Measurements from ENCODE around the gene PHF21B. TPM values are rescaled to one million over a fixed set of nuclear protein-coding genes. Genes with fewer than 3 reads are reported as not detected.

Gene PHF21B
- polyA plus RNA-seq, 1 donor (not counting 4 experiments of a cell fraction or from before 2014, with no cell fraction given): not detected

GRCh38 chr22:44891791-44892190, 118.0 kb downstream of the PHF21B start:
- no peak overlapping the region for H3K4me3 ChIP-seq (ENCODE audit: control insufficient read depth in 2 of 3, extremely low read depth in 1 of 3, insufficient read depth in 2 of 3, low read depth in 1 of 3, low read length in 3 of 3)
- H3K9me3 ChIP-seq (ENCODE audit: control insufficient read depth, low read depth, low read length): no peaks in the 10 kb centered on the region
- H3K4me1 ChIP-seq (ENCODE audit: control insufficient read depth, extremely low read depth, insufficient read depth, low read length): no peaks in the 10 kb centered on the region
- no peaks in the 10 kb centered on the region for H4K20me1 ChIP-seq (ENCODE audit: control insufficient read depth, extremely low read depth, insufficient read depth, low read length)
- FAIRE-seq: no peak
- no peak overlapping the region for H3K27ac ChIP-seq (ENCODE audit: control insufficient read depth, insufficient read depth, low read length)
- no peak overlapping the region for H3K9ac ChIP-seq (ENCODE audit: control insufficient read depth, extremely low read depth, insufficient read depth, low read length)
- no peak overlapping the region for H3K4me2 ChIP-seq (ENCODE audit: control insufficient read depth, extremely low read depth, insufficient read depth, low read depth, low read length)
- H2AFZ ChIP-seq (ENCODE audit: control insufficient read depth, low read length): no peak overlapping the region
- no peaks in the 10 kb centered on the region for H3K36me3 ChIP-seq (ENCODE audit: control insufficient read depth in 2 of 2, extremely low read depth in 1 of 2, insufficient read depth in 2 of 2, low read length in 2 of 2)
- H3K9me1 ChIP-seq (ENCODE audit: control insufficient read depth, extremely low read depth, insufficient read depth, low read length): no peaks in the 10 kb centered on the region
- dilution Hi-C loops (cut with MboI; ENCODE audit: extremely low pct_ligation_motif_present, low sequenced_read_pairs): no loop called here
- TF ChIP-seq EZH2 (IDR thresholded peaks at IDR 0.05; ENCODE audit: low read length): no peak
- TF ChIP-seq, protein P1, sequence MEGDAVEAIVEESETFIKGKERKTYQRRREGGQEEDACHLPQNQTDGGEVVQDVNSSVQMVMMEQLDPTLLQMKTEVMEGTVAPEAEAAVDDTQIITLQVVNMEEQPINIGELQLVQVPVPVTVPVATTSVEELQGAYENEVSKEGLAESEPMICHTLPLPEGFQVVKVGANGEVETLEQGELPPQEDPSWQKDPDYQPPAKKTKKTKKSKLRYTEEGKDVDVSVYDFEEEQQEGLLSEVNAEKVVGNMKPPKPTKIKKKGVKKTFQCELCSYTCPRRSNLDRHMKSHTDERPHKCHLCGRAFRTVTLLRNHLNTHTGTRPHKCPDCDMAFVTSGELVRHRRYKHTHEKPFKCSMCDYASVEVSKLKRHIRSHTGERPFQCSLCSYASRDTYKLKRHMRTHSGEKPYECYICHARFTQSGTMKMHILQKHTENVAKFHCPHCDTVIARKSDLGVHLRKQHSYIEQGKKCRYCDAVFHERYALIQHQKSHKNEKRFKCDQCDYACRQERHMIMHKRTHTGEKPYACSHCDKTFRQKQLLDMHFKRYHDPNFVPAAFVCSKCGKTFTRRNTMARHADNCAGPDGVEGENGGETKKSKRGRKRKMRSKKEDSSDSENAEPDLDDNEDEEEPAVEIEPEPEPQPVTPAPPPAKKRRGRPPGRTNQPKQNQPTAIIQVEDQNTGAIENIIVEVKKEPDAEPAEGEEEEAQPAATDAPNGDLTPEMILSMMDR (optimal IDR thresholded peaks at IDR 0.05 in 1 of 3, IDR thresholded peaks at IDR 0.05 in 1 of 3, conservative IDR thresholded peaks at IDR 0.05 in 1 of 3; ENCODE audit: extremely low read depth in 1 of 3, insufficient read depth in 2 of 3, low read length in 3 of 3): no peak
- no peak for DNase-seq (ENCODE audit: low read depth, low spot score)
- H3K79me2 ChIP-seq (ENCODE audit: control insufficient read depth, insufficient read depth, low read length): no peaks in the 10 kb centered on the region
- H3K27me3 ChIP-seq (ENCODE audit: control insufficient read depth, extremely low read depth, insufficient read depth, low read length): peaks cover 16% of the 10 kb centered on the region

GRCh38 chr22:44891293-44891747, 118.5 kb downstream of the PHF21B start:
- H3K27ac ChIP-seq (ENCODE audit: control insufficient read depth, insufficient read depth, low read length): no peak overlapping the region
- H3K27me3 ChIP-seq (ENCODE audit: control insufficient read depth, extremely low read depth, insufficient read depth, low read length): peaks cover 16% of the 10 kb centered on the region
- DNase-seq (ENCODE audit: low read depth, low spot score) (no peak), FAIRE-seq (no peak)
- no peak overlapping the region for H3K4me2 ChIP-seq (ENCODE audit: control insufficient read depth, extremely low read depth, insufficient read depth, low read depth, low read length)
- H3K9me1 ChIP-seq (ENCODE audit: control insufficient read depth, extremely low read depth, insufficient read depth, low read length): no peaks in the 10 kb centered on the region
- TF ChIP-seq, protein P1 (optimal IDR thresholded peaks at IDR 0.05 in 1 of 3, IDR thresholded peaks at IDR 0.05 in 1 of 3, conservative IDR thresholded peaks at IDR 0.05 in 1 of 3; ENCODE audit: extremely low read depth in 1 of 3, insufficient read depth in 2 of 3, low read length in 3 of 3): no peak
- TF ChIP-seq EZH2 (IDR thresholded peaks at IDR 0.05; ENCODE audit: low read length): no peak
- dilution Hi-C loops (cut with MboI; ENCODE audit: extremely low pct_ligation_motif_present, low sequenced_read_pairs): no loop called here
- no peaks in the 10 kb centered on the region for H3K36me3 ChIP-seq (ENCODE audit: control insufficient read depth in 2 of 2, extremely low read depth in 1 of 2, insufficient read depth in 2 of 2, low read length in 2 of 2)
- no peaks in the 10 kb centered on the region for H3K4me1 ChIP-seq (ENCODE audit: control insufficient read depth, extremely low read depth, insufficient read depth, low read length)
- H3K79me2 ChIP-seq (ENCODE audit: control insufficient read depth, insufficient read depth, low read length): no peaks in the 10 kb centered on the region
- H3K4me3 ChIP-seq (ENCODE audit: control insufficient read depth in 2 of 3, extremely low read depth in 1 of 3, insufficient read depth in 2 of 3, low read depth in 1 of 3, low read length in 3 of 3): no peak overlapping the region
- H4K20me1 ChIP-seq (ENCODE audit: control insufficient read depth, extremely low read depth, insufficient read depth, low read length): no peaks in the 10 kb centered on the region
- no peak overlapping the region for H3K9ac ChIP-seq (ENCODE audit: control insufficient read depth, extremely low read depth, insufficient read depth, low read length)
- H2AFZ ChIP-seq (ENCODE audit: control insufficient read depth, low read length): no peak overlapping the region
- H3K9me3 ChIP-seq (ENCODE audit: control insufficient read depth, low read depth, low read length): no peaks in the 10 kb centered on the region

Data from keratinocyte (primary cell).